ENCODE data around the gene ETV1. TPM values are rescaled to one million over a fixed set of nuclear protein-coding genes. Genes with fewer than 3 reads are reported as not detected.
"Not testable (repeated sequence)": the region's sequence is repeated elsewhere in the genome, so short reads cannot be mapped to it uniquely, and the experiment has no call there.

ETV1 gene
- total RNA-seq, 2 experiments from 2014 or later, result 0.32 to 0.37 TPM

GRCh38 chr7:13949445-13949844 lies 40.0 kb downstream of the ETV1 start:
- H3K4me3 Mint-ChIP-seq, result no peak overlapping the region

GRCh38 chr7:13948019-13948801 lies 41.3 kb downstream of the ETV1 start:
- no peaks in the 10 kb centered on the region for H3K4me1 Mint-ChIP-seq
- H3K4me3 Mint-ChIP-seq, result no peak overlapping the region
- POLR2A ChIA-PET, result no interaction called here
- intact Hi-C loops (cut with DNase I, micrococcal nuclease), result no loop called here
- no peak for ATAC-seq
- CTCF ChIA-PET, result no interaction called here
- H3K27me3 Mint-ChIP-seq, result no peaks in the 10 kb centered on the region
- no peak overlapping the region for H3K27ac Mint-ChIP-seq
- no peaks in the 10 kb centered on the region for H3K36me3 Mint-ChIP-seq (ENCODE audit: low read depth)
- peaks cover 4% of the 10 kb centered on the region for H3K9me3 Mint-ChIP-seq (ENCODE audit: low read depth)
- no peak for DNase-seq

More at GRCh38 chr7:13949445-13949844, 40.0 kb downstream of the ETV1 start:
- Mint-ChIP-seq H3K27ac (no peak overlapping the region), H3K4me1 (no peaks in the 10 kb centered on the region), H3K9me3 (ENCODE audit: low read depth) (peaks cover 2% of the 10 kb centered on the region), H3K27me3 (no peaks in the 10 kb centered on the region), H3K36me3 (ENCODE audit: low read depth) (no peaks in the 10 kb centered on the region)
- DNase-seq (no peak), ATAC-seq (no peak)
- ChIA-PET CTCF (no interaction called here), POLR2A (no interaction called here)
- intact Hi-C loops (cut with DNase I, micrococcal nuclease), result no loop called here

GRCh38 chr7:13947535-13947934 lies 41.9 kb downstream of the ETV1 start:
- CTCF ChIA-PET, result no interaction called here
- intact Hi-C loops (cut with DNase I, micrococcal nuclease), result no loop called here
- Mint-ChIP-seq H3K4me1 (no peaks in the 10 kb centered on the region), H3K4me3 (no peak overlapping the region), H3K9me3 (ENCODE audit: low read depth) (peaks cover 5% of the 10 kb centered on the region), H3K27me3 (no peaks in the 10 kb centered on the region), H3K27ac (no peak overlapping the region), H3K36me3 (ENCODE audit: low read depth) (no peaks in the 10 kb centered on the region)
- no peak for ATAC-seq
- no peak for DNase-seq
- POLR2A ChIA-PET, result no interaction called here

GRCh38 chr7:13946181-13946580 lies 43.3 kb downstream of the ETV1 start:
- POLR2A ChIA-PET, result no interaction called here
- intact Hi-C loops (cut with DNase I, micrococcal nuclease), result no loop called here
- DNase-seq, result no peak

GRCh38 chr7:13945670-13946069 lies 43.8 kb downstream of the ETV1 start:
- H3K4me1 Mint-ChIP-seq, result no peaks in the 10 kb centered on the region
- no peak overlapping the region for H3K27ac Mint-ChIP-seq
- no peak for DNase-seq
- ChIA-PET POLR2A (no interaction called here), CTCF (no interaction called here)
- ATAC-seq, result no peak
- intact Hi-C loops (cut with DNase I, micrococcal nuclease), result no loop called here
- H3K4me3 Mint-ChIP-seq, result no peak overlapping the region
- peaks cover 5% of the 10 kb centered on the region for H3K9me3 Mint-ChIP-seq (ENCODE audit: low read depth)
- no peaks in the 10 kb centered on the region for H3K27me3 Mint-ChIP-seq
- no peaks in the 10 kb centered on the region for H3K36me3 Mint-ChIP-seq (ENCODE audit: low read depth)

More at GRCh38 chr7:13946181-13946580, 43.3 kb downstream of the ETV1 start:
- H3K27me3 Mint-ChIP-seq, result no peaks in the 10 kb centered on the region
- no peaks in the 10 kb centered on the region for H3K4me1 Mint-ChIP-seq
- H3K4me3 Mint-ChIP-seq, result no peak overlapping the region
- H3K9me3 Mint-ChIP-seq (ENCODE audit: low read depth), result peaks cover 5% of the 10 kb centered on the region
- no peaks in the 10 kb centered on the region for H3K36me3 Mint-ChIP-seq (ENCODE audit: low read depth)
- ATAC-seq, result no peak
- H3K27ac Mint-ChIP-seq, result no peak overlapping the region
- CTCF ChIA-PET, result no interaction called here

GRCh38 chr7:13933536-13933935 lies 55.9 kb downstream of the ETV1 start:
- ChIA-PET CTCF (no interaction called here), POLR2A (no interaction called here)
- Mint-ChIP-seq H3K4me3 (no peak overlapping the region), H3K4me1 (no peaks in the 10 kb centered on the region), H3K36me3 (ENCODE audit: low read depth) (no peaks in the 10 kb centered on the region), H3K27ac (no peak overlapping the region), H3K9me3 (ENCODE audit: low read depth) (no peaks in the 10 kb centered on the region), H3K27me3 (no peaks in the 10 kb centered on the region)
- intact Hi-C loops (cut with DNase I, micrococcal nuclease), result no loop called here
- DNase-seq (no peak), ATAC-seq (no peak)

GRCh38 chr7:13933091-13933490 lies 56.4 kb downstream of the ETV1 start:
- H3K36me3 Mint-ChIP-seq (ENCODE audit: low read depth), result no peaks in the 10 kb centered on the region
- H3K27me3 Mint-ChIP-seq, result no peaks in the 10 kb centered on the region
- H3K27ac Mint-ChIP-seq, result no peak overlapping the region
- CTCF ChIA-PET, result no interaction called here
- intact Hi-C loops (cut with DNase I, micrococcal nuclease), result no loop called here
- ATAC-seq (no peak), DNase-seq (no peak)
- POLR2A ChIA-PET, result no interaction called here
- H3K4me1 Mint-ChIP-seq, result no peaks in the 10 kb centered on the region
- H3K4me3 Mint-ChIP-seq, result no peak overlapping the region
- no peaks in the 10 kb centered on the region for H3K9me3 Mint-ChIP-seq (ENCODE audit: low read depth)

GRCh38 chr7:13932131-13932530 lies 57.3 kb downstream of the ETV1 start:
- ChIA-PET POLR2A (no interaction called here), CTCF (no interaction called here)
- Mint-ChIP-seq H3K27ac (no peak overlapping the region), H3K36me3 (ENCODE audit: low read depth) (no peaks in the 10 kb centered on the region), H3K4me1 (no peaks in the 10 kb centered on the region), H3K9me3 (ENCODE audit: low read depth) (no peaks in the 10 kb centered on the region), H3K4me3 (no peak overlapping the region), H3K27me3 (no peaks in the 10 kb centered on the region)
- DNase-seq (no peak), ATAC-seq (no peak)
- intact Hi-C loops (cut with DNase I, micrococcal nuclease), result no loop called here

- POLR2A ChIA-PET, result no interaction called here
- intact Hi-C loops (cut with DNase I, micrococcal nuclease), result no loop called here
These were observed 68.4 kb downstream of the ETV1 start for GRCh38 chr7:13921062-13921461.

GRCh38 chr7:13920053-13920697 lies 69.3 kb downstream of the ETV1 start:
- Mint-ChIP-seq H3K27ac (no peak overlapping the region), H3K4me1 (no peaks in the 10 kb centered on the region), H3K27me3 (no peaks in the 10 kb centered on the region), H3K9me3 (ENCODE audit: low read depth) (no peaks in the 10 kb centered on the region), H3K36me3 (ENCODE audit: low read depth) (no peaks in the 10 kb centered on the region), H3K4me3 (no peak overlapping the region)
- intact Hi-C loops (cut with DNase I, micrococcal nuclease), result no loop called here
- ChIA-PET CTCF (no interaction called here), POLR2A (no interaction called here)
- ATAC-seq, result no peak
- DNase-seq, result no peak

More at GRCh38 chr7:13921062-13921461, 68.4 kb downstream of the ETV1 start:
- CTCF ChIA-PET, result no interaction called here
- Mint-ChIP-seq H3K4me1 (no peaks in the 10 kb centered on the region), H3K9me3 (ENCODE audit: low read depth) (no peaks in the 10 kb centered on the region), H3K36me3 (ENCODE audit: low read depth) (no peaks in the 10 kb centered on the region), H3K27ac (no peak overlapping the region), H3K27me3 (no peaks in the 10 kb centered on the region), H3K4me3 (no peak overlapping the region)
- no peak for DNase-seq
- no peak for ATAC-seq

GRCh38 chr7:13918333-13918732 lies 71.1 kb downstream of the ETV1 start:
- DNase-seq; H3K27me3 Mint-ChIP-seq; H3K9me3 Mint-ChIP-seq (ENCODE audit: low read depth); H3K27ac Mint-ChIP-seq; H3K4me1 Mint-ChIP-seq; POLR2A ChIA-PET; H3K36me3 Mint-ChIP-seq (ENCODE audit: low read depth); intact Hi-C loops (cut with DNase I, micrococcal nuclease); H3K4me3 Mint-ChIP-seq; ATAC-seq: not testable (repeated sequence)
- CTCF ChIA-PET, result interaction anchor here (0.6 kb wide), 1 partner anchor 27 kb away, joined by 3 read pairs; no protein-coding TSS in a partner anchor

- H3K27me3 Mint-ChIP-seq; H3K4me3 Mint-ChIP-seq; H3K4me1 Mint-ChIP-seq; intact Hi-C loops (cut with DNase I, micrococcal nuclease); H3K36me3 Mint-ChIP-seq (ENCODE audit: low read depth); H3K27ac Mint-ChIP-seq; H3K9me3 Mint-ChIP-seq (ENCODE audit: low read depth); DNase-seq; POLR2A ChIA-PET; ATAC-seq; CTCF ChIA-PET: not testable (repeated sequence)
These were observed 72.4 kb downstream of the ETV1 start for GRCh38 chr7:13917103-13917502.
